ENCODE measurements around the gene DNAH2. TPM values are rescaled to one million over a fixed set of nuclear protein-coding genes. Genes with fewer than 3 reads are reported as not detected.

DNAH2 gene
- total and polyA plus RNA-seq, 2 of the 8 experiments (the other 6 are each of a cell fraction or from before 2014, with no cell fraction given) = 0.13 to 0.18 TPM

DNA sequence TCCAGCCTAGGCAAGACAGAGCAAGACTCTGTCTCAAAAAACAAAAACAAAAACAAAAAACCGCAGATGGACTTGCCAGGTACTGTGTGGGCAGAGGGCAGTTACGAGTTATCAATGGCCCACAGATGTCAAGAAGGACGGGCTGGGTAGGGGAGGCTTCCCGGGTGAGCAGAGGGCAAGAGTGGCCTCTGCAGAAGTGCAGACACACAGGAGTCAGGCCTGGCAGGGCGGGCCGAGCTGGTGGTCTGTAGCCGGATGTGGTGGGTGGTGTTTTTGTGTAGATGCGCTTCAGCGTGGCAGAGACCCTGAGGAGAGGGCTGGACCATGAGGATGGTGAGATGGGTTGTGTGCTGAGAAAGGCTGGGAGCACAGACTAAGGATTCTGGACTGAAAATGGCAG lies 71.6 kb downstream of the DNAH2 start:
- no peak overlapping the region for H3K4me2 ChIP-seq (ENCODE audit: insufficient read depth in 1 of 2, low read depth in 2 of 2, low read length in 2 of 2)
- no peaks in the 10 kb centered on the region for H3K23me2 ChIP-seq (ENCODE audit: low read depth, low read length)
- H2AFZ ChIP-seq (ENCODE audit: low read length) = no peak overlapping the region
- no peak overlapping the region for H2AK5ac ChIP-seq (ENCODE audit: low read depth, low read length)
- H3K9ac ChIP-seq (replicated peaks in 1 of 4; ENCODE audit: extremely low read depth in 1 of 4, low read depth in 3 of 4, low read length in 3 of 4) = no peak overlapping the region
- no peak overlapping the region for H3K56ac ChIP-seq (replicated peaks; ENCODE audit: insufficient read length, low read depth, low read length)
- DNase-seq (ENCODE audit: low read depth in 1 of 2, low spot score in 2 of 2) (no peak), FAIRE-seq (no peak)
- H4K5ac ChIP-seq (ENCODE audit: insufficient read length, low read depth, low read length) = no peak overlapping the region
- no peak overlapping the region for H2BK15ac ChIP-seq (ENCODE audit: low read length)
- H3K36me3 ChIP-seq (ENCODE audit: control insufficient read depth in 2 of 4, insufficient read depth in 4 of 4, low read length in 3 of 4) = no peaks in the 10 kb centered on the region
- no peaks in the 10 kb centered on the region for H3K9me3 ChIP-seq (ENCODE audit: insufficient read depth in 2 of 2, low read depth in 1 of 2, low read length in 1 of 2)
- H2BK20ac ChIP-seq (ENCODE audit: low read length) = no peak overlapping the region
- no peak overlapping the region for H4K91ac ChIP-seq (replicated peaks; ENCODE audit: insufficient read length, low read length)
- no peaks in the 10 kb centered on the region for H4K20me1 ChIP-seq (replicated peaks in 1 of 2; ENCODE audit: control insufficient read depth in 1 of 2, insufficient read depth in 2 of 2, low read length in 2 of 2)
- peaks cover 0 to 2% (median 0%) of the 10 kb centered on the region in 4 experiments; a peak in 1 of 7 replicates for H3K4me1 ChIP-seq (replicated peaks in 1 of 4; ENCODE audit: control insufficient read depth in 3 of 4, insufficient read depth in 4 of 4, low read length in 3 of 4)
- H2BK12ac ChIP-seq (ENCODE audit: low read depth, low read length) = no peak overlapping the region
- no peak overlapping the region for H3K18ac ChIP-seq (ENCODE audit: extremely low read depth, low read length)
- no peaks in the 10 kb centered on the region for H3K79me2 ChIP-seq (ENCODE audit: control insufficient read depth in 1 of 2, insufficient read depth in 2 of 2, low read length in 2 of 2)
- H4K8ac ChIP-seq (ENCODE audit: extremely low read depth, insufficient read depth, low read length) = no peak overlapping the region; the same call in 1 of the 2 replicates
- no peak overlapping the region for H3K23ac ChIP-seq (ENCODE audit: insufficient read length)
- no peak overlapping the region for H2BK5ac ChIP-seq (ENCODE audit: low read depth, low read length)
- ChIA-PET CTCF (ENCODE audit: partially characterized antibody) (interaction anchor here (1.8 kb wide), 1 partner anchor 9 kb away, joined by 8 read pairs; no protein-coding TSS in a partner anchor), POLR2A (ENCODE audit: partially characterized antibody) (interaction anchor here (1.8 kb wide), 1 partner anchor 102 kb away, joined by 5 read pairs; no protein-coding TSS in a partner anchor)
- no peaks in the 10 kb centered on the region for H3K79me1 ChIP-seq (ENCODE audit: low read depth, low read length)
- no peak overlapping the region for H3K4me3 ChIP-seq (ENCODE audit: extremely low read depth in 1 of 4, insufficient read depth in 2 of 4, low read depth in 3 of 4, low read length in 4 of 4)
- no peak overlapping the region for H3K27ac ChIP-seq (ENCODE audit: low read depth, low read length)
- H3K4ac ChIP-seq (replicated peaks; ENCODE audit: insufficient read length, low read depth, low read length) = no peak overlapping the region
- 92% methylated on average over 9 of the region's 9 CpGs; no CpG with 5 or more reads in 1 of the 2 experiments for WGBS, 2 experiments (ENCODE audit: extremely low coverage in 1 of 2, insufficient coverage in 1 of 2, insufficient read length in 1 of 2, insufficient replicate concordance in 2 of 2, low coverage in 1 of 2, low lambda C conversion rate in 2 of 2, missing lambda C conversion rate in 1 of 2)
- H3K14ac ChIP-seq (ENCODE audit: insufficient read length) = no peak overlapping the region
- peaks cover 0 to 2% (median 0%) of the 10 kb centered on the region in 4 experiments; a peak in 2 of 7 replicates for H3K27me3 ChIP-seq (replicated peaks in 1 of 4; ENCODE audit: control insufficient read depth in 3 of 4, extremely low read depth in 1 of 4, insufficient read depth in 3 of 4, low read length in 3 of 4)
- TF ChIP-seq SAP30 (IDR thresholded peaks at IDR 0.05; ENCODE audit: insufficient read depth, insufficient replicate concordance, low read length) = no peak
- no peak for TF ChIP-seq BRCA1 (IDR thresholded peaks at IDR 0.05; ENCODE audit: low read depth, low read length)
- TF ChIP-seq TEAD4 (IDR thresholded peaks at IDR 0.05; ENCODE audit: low read depth, low read length) = no peak
- no peak for TF ChIP-seq SIX5 (IDR thresholded peaks at IDR 0.05; ENCODE audit: low read depth, low read length)
- TF ChIP-seq POLR2A (IDR thresholded peaks at IDR 0.05; ENCODE audit: control extremely low read depth in 1 of 2, low read depth in 2 of 2, low read length in 2 of 2) = no peak
- TF ChIP-seq TBP (IDR thresholded peaks at IDR 0.05; ENCODE audit: low read depth, low read length) = no peak
- TF ChIP-seq EGR1 (IDR thresholded peaks at IDR 0.05; ENCODE audit: borderline replicate concordance, low read depth, low read length) = no peak
- TF ChIP-seq HDAC2 (IDR thresholded peaks at IDR 0.05; ENCODE audit: borderline replicate concordance in 1 of 2, low read depth in 2 of 2, low read length in 2 of 2) = no peak
- TF ChIP-seq KDM5A (IDR thresholded peaks at IDR 0.05; ENCODE audit: low read length) = no peak
- TF ChIP-seq ZNF274 (IDR thresholded peaks at IDR 0.05; ENCODE audit: borderline replicate concordance, extremely low read depth, low read length) = no peak
- H2BK120ac ChIP-seq (replicated peaks; ENCODE audit: low read depth, low read length) = no peak overlapping the region
